ENCODE measurements around the gene CEL.
A peak's percentile ranks its signal among the peaks of the same experiment; 100 is the strongest.
"Not testable (repeated sequence)": the region's sequence is repeated elsewhere in the genome, so short reads cannot be mapped to it uniquely, and the experiment has no call there.

The CEL gene

DNA sequence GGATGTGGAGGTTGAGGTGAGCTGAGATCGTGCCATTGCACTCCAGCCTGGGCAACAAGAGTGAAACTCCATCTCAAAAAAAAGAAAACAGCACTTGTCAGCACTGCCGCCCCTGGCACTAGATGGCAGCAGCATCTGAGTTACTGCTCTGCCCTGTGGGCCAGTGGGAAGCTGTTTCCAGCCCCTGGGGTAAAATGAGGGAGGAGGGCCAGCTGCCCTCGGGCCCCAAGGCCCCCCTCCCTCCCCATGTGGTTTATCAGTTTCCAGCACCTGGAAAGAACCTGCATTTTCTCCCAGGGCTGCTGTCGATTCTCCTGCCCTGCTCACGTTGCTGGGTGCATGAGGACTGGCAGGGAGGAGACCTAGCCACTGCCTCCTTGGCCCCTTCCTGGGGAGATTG is 13.2 kb upstream of the CEL start:
- DNase-seq, result peak; percentile 50

DNA sequence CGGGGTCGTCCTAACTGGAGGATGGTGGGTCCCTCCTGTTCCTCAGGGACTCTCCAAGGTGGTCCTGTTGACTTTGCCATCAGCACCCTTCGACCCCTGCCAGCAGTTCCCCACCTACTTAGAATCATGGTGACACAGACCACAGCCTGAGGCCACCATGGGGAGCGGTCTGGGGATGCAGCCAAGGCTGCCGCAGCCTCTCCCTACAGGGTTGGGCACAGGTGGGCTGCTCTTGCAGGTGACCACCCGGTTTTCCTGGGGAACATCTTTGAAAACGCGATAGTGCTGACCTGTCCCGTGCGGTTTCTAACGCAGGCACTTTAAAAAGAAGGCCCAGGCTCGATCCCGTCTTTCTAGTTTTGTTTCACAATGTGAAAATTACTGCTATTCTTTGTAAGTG is 12.7 kb upstream of the CEL start:
- DNase-seq, result no peak

DNA sequence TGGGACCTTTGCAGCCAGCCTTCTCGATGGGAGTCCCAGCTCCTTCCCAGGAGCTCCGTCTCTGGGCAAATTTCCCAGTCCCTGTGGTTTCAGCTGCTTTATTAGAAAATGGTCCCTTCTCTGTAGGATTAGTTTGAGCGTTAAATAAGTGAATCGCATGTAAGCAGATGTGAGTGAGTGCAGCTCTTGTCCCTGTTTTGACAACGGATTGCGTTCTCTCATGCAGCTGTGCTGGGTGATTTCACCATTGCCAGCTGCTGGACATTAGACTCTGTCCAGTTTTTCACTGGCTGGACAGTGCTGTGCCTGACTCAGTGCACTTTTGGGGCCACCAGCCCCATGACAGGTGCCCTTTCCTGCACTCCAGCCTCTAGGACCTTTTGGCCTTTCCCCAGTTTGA is 11.6 kb upstream of the CEL start:
- DNase-seq, result no peak

DNA sequence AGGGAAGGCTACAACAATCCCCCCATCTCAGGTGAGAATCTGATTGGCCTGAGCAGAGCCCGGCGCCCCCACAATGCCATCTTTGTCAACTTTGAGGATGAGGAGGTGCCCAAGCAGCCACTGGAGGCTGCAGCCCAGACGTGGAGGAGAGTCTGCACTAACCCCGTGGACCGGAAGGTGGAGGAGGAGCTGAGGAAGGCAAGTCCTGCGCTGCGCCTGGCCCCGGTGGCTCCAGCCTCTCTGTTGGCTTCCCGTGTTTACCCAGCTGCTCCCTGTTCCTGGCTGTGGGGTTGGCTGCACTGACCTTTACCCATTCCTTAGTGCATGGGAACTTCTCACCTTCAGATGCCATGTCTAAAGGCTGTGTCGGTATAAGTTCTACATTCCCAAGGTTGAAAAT is 11.0 kb upstream of the CEL start:
- DNase-seq, result no peak

DNA sequence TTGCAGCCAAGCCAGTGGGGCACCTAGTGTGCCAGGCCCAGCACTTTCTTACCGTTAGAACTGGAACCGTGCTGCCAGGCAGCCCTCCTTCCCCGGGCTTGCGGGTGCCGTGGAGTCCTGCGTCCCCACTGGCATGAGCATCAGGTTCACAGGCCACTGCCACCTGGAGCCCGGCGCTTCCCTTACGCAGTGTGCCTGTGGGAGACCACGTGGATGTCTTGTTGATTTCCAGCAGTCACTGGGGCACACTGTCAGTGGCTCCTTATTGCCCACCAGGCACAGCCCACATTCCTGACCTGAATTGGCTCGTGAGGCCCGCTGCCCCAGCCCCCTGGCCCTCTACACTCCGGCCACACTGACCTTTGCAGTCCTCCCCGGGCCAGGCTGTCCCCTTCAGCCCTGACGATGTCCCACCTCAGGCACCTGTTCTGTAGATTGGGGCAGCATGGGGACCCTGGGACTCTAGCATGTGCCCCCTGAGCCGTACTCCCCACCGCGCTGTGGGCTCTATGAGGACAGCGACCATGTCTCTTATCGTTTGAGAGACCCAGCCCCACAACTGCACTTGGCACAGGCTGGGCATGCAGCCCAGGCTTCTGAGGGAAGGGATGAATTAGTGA is 10.4 kb upstream of the CEL start:
- no peak for DNase-seq

DNA sequence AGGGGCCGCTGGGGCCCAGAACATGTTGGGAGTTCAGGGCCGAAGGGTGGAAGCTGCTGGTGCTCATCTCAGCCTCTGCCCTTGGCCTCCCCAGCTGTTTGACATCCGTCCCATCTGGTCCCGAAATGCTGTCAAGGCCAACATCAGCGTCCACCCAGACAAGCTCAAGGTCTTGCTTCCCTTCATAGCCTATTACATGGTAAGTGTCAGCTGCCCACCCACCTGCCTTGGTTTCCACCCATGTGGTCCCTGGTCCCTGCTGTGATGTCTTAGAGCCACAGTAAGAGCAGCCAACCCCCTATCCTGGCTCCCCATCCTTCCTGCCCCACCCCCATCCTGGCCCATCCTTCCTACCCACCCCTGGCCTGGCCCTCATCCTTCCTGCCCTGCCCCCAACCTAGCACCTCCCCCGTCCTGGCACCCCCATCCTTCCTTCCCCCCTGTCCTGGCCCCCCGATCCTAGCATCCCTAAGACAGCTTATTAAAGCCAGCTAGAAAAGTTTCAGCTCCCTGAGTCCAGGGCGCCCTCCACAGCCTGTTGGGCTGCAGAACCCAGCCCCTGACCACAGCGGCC is 9.7 kb upstream of the CEL start:
- no peak for DNase-seq

DNA sequence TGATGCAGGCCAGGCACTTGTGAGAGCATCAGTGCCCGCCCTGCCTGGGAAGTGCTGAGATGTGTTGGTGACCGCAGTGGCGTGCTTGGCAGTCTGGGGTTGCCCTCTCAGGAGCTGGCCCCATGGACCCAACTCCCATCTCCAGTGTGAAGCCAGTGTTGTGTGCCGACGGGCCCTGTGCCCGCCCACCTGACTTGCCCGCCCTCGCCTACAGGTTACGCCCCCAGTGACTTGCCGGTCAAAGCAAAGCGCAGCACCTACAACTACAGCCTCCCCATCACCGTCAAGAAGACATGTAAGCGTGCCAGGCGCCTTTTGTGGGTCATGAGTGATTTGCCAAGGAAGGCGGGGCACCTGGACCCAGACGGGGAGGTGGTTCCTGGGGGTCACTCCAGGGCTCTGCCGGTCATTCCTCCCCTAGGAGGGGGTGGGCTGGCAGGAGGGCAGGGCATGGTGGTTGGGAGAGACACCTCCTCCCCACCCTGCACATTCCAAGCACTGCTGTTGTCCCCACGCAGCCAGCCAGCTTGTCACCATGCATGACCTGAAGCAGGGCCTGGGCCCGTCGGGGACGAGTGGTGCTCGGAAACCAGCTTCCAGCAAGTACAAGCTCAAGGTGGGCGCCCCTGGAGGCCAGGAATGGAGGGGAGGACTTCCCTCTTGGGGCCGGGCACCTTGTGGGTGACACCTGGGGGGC is 7.4 kb upstream of the CEL start:
- no peak for DNase-seq

DNA sequence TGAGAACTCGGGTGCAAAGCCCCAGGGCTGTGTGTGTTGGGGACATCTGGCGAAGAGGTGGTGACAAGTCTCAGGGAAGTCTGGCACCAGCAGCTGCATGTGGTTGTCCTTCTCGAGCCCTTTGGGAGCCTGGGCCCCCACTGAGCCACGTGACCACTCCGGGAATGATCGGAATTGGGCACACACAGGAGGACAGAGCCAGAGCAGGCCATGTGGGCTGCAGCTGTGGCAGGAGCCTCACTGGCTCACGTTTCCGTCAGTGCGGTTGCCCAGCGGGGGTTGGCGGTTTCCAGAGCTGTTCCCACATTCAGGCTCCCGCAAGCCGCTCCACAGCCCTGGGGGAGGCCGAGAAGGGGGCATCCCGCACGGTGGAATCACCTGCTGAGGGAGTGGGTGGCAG is 6.8 kb upstream of the CEL start:
- DNase-seq, result no peak

DNA sequence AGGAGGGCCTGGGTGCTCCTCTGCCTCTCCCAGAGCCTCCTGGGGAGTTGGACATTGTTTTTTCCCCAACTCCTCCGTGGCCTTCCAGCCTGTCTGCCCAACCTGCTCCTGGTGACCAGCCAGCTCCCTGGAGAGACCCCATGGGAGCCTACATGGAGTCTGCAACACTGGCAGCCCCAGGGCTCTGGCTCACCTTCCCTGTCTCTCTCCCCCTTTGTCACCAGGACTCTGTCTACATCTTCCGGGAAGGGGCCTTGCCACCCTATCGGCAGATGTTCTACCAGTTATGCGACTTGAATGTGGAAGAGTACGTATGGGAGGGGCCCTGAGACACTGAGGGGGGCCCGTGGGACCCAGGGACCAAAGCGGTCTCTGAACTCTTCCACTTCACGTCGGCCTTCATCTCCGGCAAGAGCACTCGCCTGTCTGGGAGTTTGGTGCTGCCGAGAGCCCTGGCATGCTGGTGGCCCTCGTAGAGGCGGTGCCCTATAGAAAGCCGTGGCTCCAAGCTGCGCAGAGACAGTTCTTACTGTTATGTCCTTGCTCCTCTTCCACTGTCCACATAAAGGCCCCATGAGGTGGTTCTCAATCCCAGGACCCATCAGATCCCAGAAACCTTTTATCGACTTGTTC is 5.9 kb upstream of the CEL start:
- DNase-seq, result no peak

DNA sequence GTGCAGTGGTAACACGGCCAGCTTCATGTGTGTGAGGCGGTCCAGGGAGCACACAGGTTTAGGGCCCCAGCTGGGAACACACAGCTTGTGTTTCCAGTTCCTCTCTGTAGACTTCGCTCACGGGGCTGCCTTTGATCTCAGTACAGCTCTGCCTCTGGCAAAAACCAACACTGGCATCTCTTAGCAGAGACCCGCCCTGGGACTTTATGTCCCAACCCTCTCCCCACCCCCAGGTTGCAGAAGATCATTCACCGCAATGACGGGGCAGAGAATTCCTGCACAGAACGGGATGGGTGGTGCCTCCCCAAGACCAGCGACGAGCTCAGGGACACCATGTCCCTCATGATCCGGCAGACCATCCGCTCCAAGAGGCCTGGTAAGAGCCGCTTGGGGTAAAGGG is 5.2 kb upstream of the CEL start:
- peak; percentile 34 for DNase-seq

DNA sequence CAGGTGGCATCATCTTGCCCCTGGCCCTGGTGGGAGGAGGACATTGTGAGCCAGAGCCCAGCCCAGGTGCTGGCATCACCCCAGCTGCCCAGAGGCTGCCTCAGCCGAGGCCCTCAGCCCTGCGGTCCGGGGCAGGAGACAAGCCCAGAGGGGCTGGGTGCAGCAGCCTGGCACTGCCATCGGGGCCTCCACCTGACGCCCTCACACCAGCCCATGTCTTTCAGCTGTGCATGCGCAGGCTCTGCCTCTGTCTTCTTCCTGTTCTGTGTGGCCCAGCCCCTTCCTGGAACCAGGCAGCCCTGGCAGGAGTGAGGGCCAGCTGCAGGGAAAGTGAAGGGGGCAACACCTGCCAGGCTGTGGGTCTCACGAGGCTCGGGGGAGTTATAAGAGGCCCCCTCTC is 4.8 kb upstream of the CEL start:
- peak; percentile 61 for DNase-seq

DNA sequence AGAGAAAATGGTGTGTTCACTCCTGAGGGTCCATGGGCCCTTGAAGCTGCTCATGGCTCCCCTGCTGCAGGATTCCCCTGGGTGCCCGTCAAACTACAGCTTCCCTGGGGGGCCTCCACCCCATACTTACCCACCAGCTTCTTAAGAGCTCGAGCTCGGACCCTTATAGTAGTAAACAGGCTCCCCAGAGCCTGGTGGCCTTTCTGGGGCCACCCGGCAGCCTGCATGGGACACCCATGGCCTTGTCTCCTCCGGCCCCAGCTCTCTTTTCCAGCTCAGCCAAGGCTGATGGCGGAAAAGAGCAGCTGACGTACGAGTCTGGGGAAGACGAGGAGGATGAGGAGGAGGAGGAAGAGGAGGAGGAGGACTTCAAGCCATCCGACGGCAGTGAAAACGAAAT is 4.2 kb upstream of the CEL start:
- no peak for DNase-seq

DNA sequence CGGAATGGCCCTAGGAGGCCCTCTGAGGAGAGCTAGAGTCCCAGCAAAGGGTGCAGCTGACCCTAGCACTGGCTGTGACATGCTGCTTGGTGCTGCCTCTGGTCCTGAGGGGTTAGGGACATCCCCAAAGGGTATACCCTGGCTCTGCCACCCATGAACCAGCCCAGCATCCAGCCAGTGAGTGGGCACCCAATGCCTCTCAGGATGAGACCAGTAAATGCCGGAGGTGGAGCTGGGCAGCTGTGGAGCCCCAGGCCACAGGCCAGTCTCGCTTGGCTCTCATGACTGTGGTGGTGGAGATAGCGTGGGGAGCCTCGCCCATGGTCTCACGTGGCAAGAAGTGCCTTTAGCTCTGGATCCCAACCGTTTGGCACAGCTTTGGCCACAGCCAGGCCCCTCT is 3.7 kb upstream of the CEL start:
- DNase-seq, result no peak

DNA sequence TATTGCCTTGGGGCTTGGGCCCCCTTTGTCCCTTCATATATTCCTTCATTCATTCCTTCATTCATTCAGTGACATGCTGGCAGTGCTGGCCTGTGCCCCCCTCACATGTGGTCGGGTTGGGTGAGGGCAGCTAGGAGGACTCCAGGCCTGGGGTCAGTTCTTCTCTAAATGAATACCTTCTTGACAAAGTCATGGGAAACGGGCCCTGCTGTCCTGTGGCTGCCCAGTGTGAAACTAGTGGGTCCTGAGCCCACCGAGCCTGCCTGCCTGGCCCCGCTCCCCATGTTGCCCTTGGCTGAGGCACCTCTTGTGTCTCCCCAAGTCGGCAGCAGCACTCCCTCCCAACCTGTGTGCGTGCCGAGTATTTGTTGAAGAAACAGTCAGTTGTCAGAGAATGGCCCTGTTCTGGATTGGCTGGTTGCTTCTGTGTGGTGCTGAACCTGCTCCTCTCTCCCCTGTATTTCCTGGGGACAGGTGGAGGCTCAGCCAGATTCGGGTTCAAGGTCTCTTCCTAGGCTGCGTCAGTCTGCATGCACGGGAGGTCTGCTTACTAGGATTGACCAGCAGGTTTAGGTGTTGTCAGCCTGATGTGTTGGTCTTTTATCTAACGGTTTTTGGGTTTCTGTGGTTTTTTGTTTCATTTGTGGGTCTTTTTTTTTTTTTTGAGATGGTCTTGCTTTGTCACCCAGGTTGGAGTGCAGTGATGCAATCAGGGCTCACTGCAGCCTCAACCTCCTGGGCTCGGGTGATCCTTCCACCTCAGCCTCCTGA is 3.0 kb upstream of the CEL start:
- peak; percentile 16 for DNase-seq

DNA sequence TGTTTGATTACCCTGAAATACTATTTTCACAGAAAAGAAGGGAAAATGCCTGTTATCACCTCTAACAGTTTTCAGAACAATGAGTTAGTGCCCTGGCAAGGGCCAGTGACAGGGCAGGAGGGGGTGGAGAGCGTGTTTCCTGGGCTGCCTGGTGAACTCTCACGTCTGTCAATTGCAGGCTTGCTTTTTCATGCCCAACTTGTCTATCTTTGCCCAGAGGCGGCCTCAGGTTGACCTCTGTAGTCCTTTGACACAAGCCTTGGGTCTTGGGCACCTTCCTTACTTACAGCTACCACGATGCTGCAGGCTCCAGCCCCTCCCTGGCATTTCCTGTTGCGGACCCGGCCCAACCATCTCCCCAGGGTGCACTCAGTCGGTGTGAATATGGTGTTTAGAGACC is 2.2 kb upstream of the CEL start:
- DNase-seq, result peak; percentile 38

DNA sequence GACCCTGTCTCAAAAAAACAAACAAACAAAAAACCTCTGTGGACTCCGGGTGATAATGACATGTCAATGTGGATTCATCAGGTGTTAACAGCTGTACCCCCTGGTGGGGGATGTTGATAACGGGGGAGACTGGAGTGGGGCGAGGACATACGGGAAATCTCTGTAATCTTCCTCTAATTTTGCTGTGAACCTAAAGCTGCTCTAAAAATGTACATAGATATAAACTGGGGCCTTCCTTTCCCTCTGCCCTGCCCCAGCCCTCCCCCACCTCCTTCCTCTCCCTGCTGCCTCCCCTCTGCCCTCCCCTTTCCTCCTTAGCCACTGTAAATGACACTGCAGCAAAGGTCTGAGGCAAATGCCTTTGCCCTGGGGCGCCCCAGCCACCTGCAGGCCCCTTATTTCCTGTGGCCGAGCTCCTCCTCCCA is 1.4 kb upstream of the CEL start:
- DNase-seq, result peak; percentile 36

DNA sequence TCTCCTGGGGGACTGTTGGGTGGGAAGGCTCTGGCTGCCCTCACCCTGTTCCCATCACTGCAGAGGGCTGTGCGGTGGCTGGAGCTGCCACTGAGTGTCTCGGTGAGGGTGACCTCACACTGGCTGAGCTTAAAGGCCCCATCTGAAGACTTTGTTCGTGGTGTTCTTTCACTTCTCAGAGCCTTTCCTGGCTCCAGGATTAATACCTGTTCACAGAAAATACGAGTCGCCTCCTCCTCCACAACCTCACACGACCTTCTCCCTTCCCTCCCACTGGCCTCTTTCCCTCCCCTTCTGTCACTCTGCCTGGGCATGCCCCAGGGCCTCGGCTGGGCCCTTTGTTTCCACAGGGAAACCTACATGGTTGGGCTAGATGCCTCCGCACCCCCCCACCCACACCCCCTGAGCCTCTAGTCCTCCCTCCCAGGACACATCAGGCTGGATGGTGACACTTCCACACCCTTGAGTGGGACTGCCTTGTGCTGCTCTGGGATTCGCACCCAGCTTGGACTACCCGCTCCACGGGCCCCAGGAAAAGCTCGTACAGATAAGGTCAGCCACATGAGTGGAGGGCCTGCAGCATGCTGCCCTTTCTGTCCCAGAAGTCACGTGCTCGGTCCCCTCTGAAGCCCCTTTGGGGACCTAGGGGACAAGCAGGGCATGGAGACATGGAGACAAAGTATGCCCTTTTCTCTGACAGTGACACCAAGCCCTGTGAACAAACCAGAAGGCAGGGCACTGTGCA is 590 bp upstream of the CEL start:
- DNase-seq, result not testable (repeated sequence)

DNA sequence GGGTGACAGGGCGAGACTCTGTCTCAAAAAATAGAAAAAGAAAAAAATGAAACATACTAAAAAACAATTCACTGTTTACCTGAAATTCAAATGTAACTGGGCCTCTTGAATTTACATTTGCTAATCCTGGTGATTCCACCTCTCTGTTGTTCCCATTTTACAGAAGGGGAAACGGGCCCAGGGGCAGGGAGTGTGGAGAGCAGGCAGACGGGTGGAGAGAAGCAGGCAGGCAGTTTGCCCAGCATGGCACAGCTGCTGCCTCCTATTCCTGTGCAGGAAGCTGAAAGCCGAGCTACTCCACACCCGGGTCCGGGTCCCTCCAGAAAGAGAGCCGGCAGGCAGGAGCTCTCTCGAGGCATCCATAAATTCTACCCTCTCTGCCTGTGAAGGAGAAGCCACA is 788 bp downstream of the CEL start:
- not testable (repeated sequence) for DNase-seq

DNA sequence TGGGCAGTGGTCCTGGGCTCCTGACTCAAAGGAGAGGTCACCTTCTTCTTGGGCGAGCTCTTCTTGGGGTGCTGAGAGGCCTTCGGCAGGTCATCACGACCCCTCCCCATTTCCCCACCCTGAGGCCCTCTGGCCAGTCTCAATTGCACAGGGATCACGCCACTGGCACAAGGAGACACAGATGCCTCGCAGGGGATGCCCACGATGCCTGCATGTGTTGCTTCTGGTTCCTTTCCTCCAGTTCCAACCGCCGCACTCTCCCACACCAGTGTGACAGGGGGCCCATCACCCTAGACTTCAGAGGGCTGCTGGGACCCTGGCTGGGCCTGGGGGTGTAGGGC is 1.3 kb downstream of the CEL start:
- DNase-seq, result no peak

DNA sequence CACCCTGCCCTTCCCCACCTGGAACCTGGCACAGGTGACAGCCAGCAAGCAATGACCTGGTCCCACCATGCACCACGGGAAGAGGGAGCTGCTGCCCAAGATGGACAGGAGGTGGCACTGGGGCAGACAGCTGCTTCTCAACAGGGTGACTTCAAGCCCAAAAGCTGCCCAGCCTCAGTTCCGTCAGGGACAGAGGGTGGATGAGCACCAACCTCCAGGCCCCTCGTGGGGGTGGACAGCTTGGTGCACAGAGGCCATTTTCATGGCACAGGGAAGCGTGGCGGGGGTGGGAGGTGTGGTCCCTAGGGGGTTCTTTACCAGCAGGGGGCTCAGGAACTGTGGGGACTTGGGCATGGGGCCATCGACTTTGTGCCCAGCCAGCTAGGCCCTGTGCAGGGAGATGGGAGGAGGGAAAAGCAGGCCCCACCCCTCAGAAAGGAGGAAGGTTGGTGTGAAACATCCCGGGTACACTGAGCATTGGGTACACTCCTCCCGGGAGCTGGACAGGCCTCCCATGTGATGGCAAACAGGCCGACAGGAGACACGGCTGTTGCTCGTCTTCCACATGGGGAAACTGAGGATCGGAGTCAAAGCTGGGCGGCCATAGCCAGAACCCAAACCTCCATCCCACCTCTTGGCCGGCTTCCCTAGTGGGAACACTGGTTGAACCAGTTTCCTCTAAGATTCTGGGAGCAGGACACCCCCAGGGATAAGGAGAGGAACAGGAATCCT is 1.9 kb downstream of the CEL start:
- no peak for DNase-seq

DNA sequence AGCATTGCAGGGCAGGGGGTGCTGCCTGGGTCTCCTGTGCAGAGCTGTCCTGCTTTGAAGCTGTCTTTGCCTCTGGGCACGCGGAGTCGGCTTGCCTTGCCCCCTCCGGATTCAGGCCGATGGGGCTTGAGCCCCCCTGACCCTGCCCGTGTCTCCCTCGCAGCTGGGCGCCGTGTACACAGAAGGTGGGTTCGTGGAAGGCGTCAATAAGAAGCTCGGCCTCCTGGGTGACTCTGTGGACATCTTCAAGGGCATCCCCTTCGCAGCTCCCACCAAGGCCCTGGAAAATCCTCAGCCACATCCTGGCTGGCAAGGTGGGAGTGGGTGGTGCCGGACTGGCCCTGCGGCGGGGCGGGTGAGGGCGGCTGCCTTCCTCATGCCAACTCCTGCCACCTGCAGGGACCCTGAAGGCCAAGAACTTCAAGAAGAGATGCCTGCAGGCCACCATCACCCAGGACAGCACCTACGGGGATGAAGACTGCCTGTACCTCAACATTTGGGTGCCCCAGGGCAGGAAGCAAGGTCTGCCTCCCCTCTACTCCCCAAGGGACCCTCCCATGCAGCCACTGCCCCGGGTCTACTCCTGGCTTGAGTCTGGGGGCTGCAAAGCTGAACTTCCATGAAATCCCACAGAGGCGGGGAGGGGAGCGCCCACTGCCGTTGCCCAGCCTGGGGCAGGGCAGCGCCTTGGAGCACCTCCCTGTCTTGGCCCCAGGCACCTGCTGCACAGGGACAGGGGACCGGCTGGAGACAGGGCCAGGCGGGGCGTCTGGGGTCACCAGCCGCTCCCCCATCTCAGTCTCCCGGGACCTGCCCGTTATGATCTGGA is 2.7 kb downstream of the CEL start:
- no peak for DNase-seq
